ENCODE data around the gene RNF151. TPM values are rescaled to one million over a fixed set of nuclear protein-coding genes. Genes with fewer than 3 reads are reported as not detected.

The RNF151 gene
- total and polyA plus RNA-seq, 10 of the 15 experiments (the other 5 are each of a cell fraction or from before 2014, with no cell fraction given) = 0.17 to 0.56 TPM; not detected in 8

GRCh38 chr16:2008009-2008526 lies 41.4 kb downstream of the RNF151 start (continued):
- TF ChIP-seq E2F8 (IDR thresholded peaks at IDR 0.05; ENCODE audit: low read depth, partially characterized antibody) = no peak
- no peak for TF ChIP-seq PAX5 (IDR thresholded peaks at IDR 0.05; ENCODE audit: borderline replicate concordance, low read depth, low read length)
- no peak for TF ChIP-seq ZBTB33 (IDR thresholded peaks at IDR 0.05)
- TF ChIP-seq BACH1 (IDR thresholded peaks at IDR 0.05; ENCODE audit: borderline replicate concordance) = no peak
- no peak for TF ChIP-seq SUPT20H (IDR thresholded peaks at IDR 0.05; ENCODE audit: borderline replicate concordance, control insufficient read depth, low read depth, low read length)
- no peak for TF ChIP-seq NFYA (IDR thresholded peaks at IDR 0.05; ENCODE audit: borderline replicate concordance, low read depth, low read length)
- TF ChIP-seq ZNF274 (IDR thresholded peaks at IDR 0.05; ENCODE audit: insufficient read depth, insufficient read length) = no peak
- TF ChIP-seq POLR2A (IDR thresholded peaks at IDR 0.05; ENCODE audit: low read depth, low read length) = 0 out of 2 replicates have a peak, but pooled peaks have one; percentile 32
- no peak for TF ChIP-seq JUND (IDR thresholded peaks at IDR 0.05; ENCODE audit: low read depth, low read length)
- no peak for TF ChIP-seq RAD21 (IDR thresholded peaks at IDR 0.05; ENCODE audit: insufficient read depth, low read depth, low read length)
- TF ChIP-seq MEF2A (IDR thresholded peaks at IDR 0.05; ENCODE audit: insufficient read depth, low read depth, low read length) = no peak
- no peak for TF ChIP-seq PAX8 (IDR thresholded peaks at IDR 0.05)
- no peak for TF ChIP-seq FOS (IDR thresholded peaks at IDR 0.05; ENCODE audit: borderline replicate concordance, extremely low read depth, insufficient read length)
- no peak for TF ChIP-seq CBX5 (IDR thresholded peaks at IDR 0.05; ENCODE audit: low read depth)
- TF ChIP-seq EP300 (IDR thresholded peaks at IDR 0.05; ENCODE audit: borderline replicate concordance in 1 of 2, control insufficient read depth in 1 of 2, low read depth in 2 of 2, low read length in 2 of 2) = no peak
- 0 out of 4 replicates have a peak, but pooled peaks of 1 of the 2 experiments have one; percentile 17 for TF ChIP-seq IKZF2 (IDR thresholded peaks at IDR 0.05)
- no peak for TF ChIP-seq ZBTB4 (CRISPR knock-in tag; IDR thresholded peaks at IDR 0.05)
- no peak for TF ChIP-seq TCF7 (IDR thresholded peaks at IDR 0.05; ENCODE audit: borderline replicate concordance)
- no peak for TF ChIP-seq RUNX3 (IDR thresholded peaks at IDR 0.05; ENCODE audit: low read length)
- no peak for TF ChIP-seq BMI1 (IDR thresholded peaks at IDR 0.05; ENCODE audit: borderline replicate concordance)
- peak; percentile 60 for TF ChIP-seq NR2F1 (conservative IDR thresholded peaks at IDR 0.05)
- TF ChIP-seq BHLHE40 (IDR thresholded peaks at IDR 0.05; ENCODE audit: borderline replicate concordance in 1 of 2, low read depth in 2 of 2, low read length in 1 of 2) = peak; percentile 77 to 93
- no peak for TF ChIP-seq KDM1A (IDR thresholded peaks at IDR 0.05; ENCODE audit: borderline replicate concordance)

All from GM12878 (cell line).